GM12801 (cell line): Measurements from ENCODE around the gene IL9.

Source experiments
- TF ChIP-seq, protein P1 (sequence below): IDR thresholded peaks from one replicate; pipeline ENCODE4 v1.5.1; 2011; ENCODE audit warnings: control low read depth; ENCODE audit not compliant: insufficient read length; ENCODE audit errors: extremely low read depth

IL9 gene

DNA sequence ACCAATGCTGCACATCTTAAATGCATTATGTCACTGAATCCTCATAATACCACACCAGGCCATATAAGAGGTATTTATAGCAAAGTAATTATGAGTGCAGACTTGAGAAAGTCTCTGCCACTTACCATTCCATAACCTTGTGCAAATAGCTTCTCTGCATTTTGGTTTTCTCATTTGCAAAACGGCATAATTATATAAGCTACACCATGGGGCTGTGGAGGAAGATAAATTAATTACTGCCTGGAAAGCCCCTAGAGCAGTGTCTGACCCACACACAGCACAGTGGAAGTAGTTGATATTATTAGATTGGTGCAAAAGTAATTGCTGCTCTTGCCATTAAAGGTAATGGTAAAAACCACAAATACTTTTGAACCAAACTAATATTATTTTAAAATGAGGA lies 9.5 kb upstream of the IL9 start:
- TF ChIP-seq, protein P1, sequence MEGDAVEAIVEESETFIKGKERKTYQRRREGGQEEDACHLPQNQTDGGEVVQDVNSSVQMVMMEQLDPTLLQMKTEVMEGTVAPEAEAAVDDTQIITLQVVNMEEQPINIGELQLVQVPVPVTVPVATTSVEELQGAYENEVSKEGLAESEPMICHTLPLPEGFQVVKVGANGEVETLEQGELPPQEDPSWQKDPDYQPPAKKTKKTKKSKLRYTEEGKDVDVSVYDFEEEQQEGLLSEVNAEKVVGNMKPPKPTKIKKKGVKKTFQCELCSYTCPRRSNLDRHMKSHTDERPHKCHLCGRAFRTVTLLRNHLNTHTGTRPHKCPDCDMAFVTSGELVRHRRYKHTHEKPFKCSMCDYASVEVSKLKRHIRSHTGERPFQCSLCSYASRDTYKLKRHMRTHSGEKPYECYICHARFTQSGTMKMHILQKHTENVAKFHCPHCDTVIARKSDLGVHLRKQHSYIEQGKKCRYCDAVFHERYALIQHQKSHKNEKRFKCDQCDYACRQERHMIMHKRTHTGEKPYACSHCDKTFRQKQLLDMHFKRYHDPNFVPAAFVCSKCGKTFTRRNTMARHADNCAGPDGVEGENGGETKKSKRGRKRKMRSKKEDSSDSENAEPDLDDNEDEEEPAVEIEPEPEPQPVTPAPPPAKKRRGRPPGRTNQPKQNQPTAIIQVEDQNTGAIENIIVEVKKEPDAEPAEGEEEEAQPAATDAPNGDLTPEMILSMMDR = no peak

DNA sequence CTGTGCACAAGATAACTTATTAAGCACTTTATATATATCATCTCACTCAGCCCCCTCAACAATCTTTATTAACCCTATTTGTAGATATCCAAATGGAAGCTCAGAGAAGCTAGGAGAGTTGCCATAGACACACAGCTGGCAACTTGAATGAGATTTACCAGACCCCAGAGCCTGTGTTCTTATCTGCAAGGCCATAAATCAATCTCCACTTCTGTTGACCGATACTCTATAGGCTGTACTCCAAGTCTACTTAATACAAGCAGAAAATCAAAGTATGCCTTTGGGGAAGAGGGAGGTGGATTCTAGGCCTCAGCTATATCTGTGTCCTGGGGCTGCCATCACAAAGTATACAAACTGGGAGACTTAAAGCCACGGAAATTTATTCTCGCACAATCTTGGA lies 6.0 kb upstream of the IL9 start:
- TF ChIP-seq, protein P1 = no peak

DNA sequence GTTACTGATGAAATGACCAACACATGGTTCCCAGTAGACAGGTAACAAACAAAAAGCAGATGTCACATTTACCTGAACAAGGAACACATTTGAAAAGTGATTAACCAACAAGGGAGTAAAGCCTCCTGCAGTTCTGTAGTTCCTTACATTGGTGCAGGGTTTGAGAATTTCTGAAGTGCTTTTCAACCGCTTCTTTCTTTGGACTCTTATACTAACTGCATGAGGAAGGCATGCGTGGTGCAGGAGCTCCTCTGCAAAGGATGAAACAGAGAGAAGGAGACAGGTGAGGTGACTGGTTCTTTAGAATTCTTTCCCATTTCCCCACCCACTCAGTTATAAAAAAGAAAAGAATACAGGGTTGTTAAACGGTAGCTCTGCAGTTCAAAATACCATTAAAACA lies 4.6 kb upstream of the IL9 start:
- TF ChIP-seq, protein P1 = no peak

DNA sequence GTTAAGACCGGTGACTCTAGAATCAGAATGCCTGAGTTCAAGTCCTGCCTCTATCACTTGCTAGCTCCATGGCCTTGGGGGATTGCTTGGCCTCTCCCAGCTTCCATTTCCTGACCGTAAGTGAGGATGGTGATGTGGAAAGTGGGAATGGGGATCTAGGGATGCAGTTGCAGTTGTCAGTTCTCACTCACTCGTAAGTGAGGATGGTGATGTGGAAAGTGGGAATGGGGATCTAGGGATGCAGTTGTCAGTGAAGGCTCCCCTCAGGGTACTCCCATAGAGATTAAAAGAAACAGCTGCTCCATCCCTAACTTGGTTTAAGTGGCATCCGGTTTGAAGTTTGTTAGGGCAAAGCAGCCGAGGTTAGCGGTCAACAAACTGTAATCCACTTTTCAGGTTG lies 3.0 kb upstream of the IL9 start:
- TF ChIP-seq, protein P1 = no peak

DNA sequence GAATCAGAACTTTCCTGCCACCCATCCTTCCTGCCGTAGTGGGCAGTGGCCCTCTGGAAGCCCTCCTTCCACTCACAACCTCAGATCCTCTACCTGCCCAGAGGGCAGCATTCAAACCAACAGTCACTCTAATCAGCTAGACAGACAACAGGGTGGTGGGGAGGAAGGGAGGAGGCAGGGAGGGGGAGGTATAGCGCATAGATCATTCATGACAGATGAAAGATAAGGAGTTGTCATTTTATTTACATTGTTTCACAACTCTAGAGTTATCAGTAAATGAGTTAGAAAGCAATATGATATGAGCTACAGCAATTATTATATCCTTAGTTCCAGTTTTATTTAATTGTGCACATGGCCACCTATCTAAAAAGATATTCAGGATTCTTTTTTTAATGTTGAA lies 852 bp downstream of the IL9 start:
- TF ChIP-seq, protein P1 = no peak

DNA sequence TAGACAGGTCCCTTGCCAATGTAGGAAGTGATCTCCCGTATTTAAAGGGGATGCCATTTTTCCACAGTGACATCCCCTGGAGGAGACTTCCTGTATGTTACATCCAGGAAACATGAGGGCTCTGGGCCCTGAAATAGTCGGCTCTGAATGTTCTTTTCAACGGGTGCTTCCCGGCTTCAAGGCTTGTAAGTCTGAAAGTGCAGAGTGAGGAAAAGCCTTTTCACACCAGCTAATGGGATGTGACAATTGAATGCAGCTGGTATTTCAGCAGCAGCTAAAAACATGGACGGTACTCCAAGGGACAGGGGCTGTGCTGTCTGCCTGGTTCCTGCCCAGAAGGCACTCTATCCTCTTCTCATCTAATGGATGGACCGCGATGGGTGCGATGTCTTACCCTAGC lies 1.4 kb downstream of the IL9 start:
- TF ChIP-seq, protein P1 = no peak

DNA sequence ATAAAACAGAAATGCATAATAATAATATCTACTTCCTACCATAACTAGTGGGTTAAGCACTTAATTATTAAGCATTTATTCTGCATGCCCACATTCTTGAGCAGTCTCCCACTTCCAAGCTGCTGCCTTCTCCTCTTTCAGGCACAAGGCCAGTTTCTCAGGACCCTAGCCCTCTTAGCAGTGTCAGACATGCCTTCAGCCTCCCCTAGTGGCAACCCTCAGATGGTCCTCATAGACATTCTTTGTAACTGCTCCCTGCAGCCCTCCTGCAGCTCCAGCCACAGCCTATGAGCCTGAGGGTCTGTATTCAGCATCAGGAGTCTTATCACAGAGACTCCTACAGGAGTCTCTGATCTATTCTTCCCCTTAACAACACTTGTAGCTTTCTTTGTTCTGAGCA lies 3.9 kb downstream of the IL9 start:
- TF ChIP-seq, protein P1 = no peak

DNA sequence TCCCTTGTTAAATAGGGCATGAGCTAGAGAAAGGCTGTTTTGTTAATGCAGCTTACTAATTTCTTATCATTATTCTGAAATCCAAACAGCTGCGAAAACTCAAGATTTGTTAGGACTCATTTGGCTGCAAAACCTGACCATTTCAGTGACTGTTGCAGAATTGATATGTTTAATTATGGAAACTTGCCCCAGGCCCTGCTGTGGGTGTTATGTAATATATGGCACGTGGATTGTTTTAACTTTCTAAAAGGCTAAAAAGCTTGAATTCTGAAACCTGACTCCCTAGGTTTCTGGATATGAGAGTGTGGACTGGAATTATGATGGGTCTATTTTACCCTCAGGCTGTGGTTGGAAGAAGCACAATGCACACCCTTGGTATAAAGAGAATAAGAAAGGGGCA lies 4.4 kb downstream of the IL9 start:
- TF ChIP-seq, protein P1 = no peak
